ENCODE data around the gene ZNF584.
"Not testable (repeated sequence)": the region's sequence is repeated elsewhere in the genome, so short reads cannot be mapped to it uniquely, and the experiment has no call there.

ZNF584 gene

DNA sequence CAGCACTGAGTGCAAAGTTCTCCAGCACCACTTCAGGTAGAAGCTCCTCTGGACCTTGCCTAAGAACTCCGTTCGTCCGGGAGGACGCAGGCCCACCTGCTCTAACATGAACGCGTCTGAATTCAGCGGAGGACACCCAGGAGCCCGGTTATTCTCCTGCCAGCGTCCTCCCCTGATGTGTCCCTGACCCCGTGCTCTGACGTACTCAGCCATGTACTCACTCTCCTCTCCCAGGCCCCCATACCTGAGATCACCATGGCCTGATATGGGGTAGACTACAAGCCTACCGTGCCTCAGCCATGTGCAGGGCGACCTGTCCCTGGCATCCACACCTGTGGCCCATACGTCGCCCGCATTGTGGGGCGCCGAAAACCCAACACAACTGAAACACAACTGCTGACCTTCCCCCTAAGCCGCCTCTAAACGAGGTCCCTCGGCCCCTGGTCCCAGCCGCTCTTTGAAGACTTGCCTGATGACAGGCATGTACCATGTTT lies 744 bp upstream of the ZNF584 start:
- no peak for DNase-seq

DNA sequence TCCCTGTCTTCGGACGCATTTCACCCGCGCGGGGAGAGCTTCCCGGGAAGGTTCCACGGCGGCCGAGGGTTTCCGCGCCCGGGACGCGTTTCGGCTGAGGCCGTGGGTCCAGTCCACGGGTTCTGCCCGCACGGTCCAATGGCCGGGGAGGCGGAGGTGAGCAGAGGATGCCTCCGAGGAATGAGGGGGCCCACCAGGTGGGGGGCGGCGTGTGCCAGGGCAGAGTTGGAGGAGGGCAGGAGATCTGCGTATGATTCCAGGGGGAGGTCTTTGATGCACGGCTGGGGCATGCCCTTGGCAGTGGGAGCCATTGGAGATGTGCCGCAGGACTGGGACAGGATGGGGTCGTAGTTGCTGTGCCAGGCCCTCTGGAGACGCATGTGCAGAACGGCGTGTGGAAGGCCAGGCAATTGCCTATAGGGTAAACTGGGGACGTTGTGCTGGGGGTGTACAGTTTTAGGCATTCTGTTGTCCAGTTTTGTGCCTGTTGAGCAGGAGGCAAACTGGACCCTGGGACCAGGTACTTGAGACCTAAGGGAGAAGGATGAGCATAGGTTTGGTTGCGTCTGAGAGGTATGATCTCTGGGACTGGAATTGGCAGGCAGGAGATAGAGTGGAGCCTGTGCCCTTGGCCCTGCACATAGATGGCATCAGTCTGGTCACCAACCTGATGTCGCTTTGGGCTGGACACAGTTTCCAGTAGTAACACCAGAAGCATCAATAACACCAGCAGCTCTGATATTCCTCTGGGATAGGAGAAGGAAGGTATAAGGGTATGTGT lies 751 bp downstream of the ZNF584 start:
- no peak for DNase-seq

DNA sequence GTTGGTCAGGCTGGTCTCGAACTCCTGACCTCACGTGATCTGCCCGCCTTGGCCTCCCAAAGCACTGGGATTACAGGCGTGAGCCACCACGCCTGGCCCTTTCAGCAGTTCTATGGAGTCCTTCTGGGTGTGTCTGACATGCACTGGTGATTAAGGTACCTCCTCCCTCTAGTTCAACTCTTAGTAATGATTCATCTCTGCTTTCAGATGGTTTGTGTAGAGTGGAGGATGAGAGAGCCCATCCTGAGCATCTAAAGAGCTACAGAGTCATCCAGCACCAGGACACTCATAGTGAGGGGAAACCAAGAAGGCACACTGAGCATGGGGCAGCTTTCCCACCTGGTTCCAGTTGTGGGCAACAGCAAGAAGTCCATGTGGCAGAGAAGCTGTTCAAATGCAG lies 8.2 kb downstream of the ZNF584 start:
- no peak for DNase-seq

DNA sequence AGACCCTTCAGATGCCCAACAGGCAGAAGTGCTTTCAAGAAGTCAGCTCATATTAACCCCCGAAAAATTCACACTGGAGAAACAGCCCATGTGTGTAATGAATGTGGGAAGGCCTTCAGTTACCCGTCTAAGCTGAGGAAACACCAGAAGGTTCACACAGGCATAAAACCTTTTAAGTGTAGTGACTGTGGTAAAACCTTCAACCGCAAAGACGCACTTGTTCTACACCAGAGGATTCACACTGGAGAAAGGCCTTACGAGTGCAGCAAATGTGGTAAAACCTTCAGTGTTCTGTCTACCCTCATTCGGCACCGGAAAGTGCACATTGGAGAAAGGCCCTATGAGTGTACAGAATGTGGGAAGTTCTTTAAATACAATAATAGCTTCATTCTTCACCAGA lies 8.6 kb downstream of the ZNF584 start:
- no peak for DNase-seq

DNA sequence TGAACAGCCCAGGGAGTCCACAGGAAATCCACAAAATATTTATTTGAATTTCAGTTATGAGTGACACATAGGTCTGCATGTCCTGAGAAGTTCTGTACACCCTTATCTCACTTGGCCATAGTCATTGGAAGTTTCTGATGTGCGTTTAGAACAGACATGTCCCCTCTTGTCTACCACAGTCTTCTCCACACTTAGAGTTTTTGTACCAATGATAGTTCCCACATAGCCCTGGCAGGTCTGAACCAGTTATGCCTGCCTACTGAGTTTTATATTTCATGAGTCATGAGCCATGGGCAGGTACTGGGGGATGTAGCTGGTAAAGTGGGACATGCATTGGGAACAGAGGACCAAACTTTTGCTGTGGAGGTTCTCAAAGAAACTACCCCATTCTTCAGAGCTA lies 20.2 kb downstream of the ZNF584 start:
- DNase-seq, result no peak

- no peak for DNase-seq
Measured at GRCh38 chr19:58429745-58430144, 21.3 kb downstream of the ZNF584 start.

DNA sequence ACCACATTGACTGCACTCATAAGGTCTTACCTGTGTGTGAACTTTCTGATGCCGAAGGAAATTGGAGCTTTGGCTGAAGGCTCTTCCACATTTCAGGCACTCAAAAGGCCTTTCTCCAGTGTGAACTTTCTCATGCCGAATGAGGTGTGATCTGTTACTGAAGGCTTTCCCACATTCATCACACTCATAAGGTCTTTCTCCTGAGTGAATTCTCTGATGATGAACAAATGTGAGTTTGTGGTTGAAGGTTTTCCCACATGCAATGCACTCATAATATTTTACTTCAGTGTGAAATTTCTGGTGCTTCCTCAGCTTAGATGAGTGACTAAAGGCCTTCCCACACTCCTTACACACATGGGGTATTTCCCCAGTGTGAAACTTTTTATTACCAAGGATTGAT lies 25.8 kb downstream of the ZNF584 start:
- DNase-seq, result no peak

DNA sequence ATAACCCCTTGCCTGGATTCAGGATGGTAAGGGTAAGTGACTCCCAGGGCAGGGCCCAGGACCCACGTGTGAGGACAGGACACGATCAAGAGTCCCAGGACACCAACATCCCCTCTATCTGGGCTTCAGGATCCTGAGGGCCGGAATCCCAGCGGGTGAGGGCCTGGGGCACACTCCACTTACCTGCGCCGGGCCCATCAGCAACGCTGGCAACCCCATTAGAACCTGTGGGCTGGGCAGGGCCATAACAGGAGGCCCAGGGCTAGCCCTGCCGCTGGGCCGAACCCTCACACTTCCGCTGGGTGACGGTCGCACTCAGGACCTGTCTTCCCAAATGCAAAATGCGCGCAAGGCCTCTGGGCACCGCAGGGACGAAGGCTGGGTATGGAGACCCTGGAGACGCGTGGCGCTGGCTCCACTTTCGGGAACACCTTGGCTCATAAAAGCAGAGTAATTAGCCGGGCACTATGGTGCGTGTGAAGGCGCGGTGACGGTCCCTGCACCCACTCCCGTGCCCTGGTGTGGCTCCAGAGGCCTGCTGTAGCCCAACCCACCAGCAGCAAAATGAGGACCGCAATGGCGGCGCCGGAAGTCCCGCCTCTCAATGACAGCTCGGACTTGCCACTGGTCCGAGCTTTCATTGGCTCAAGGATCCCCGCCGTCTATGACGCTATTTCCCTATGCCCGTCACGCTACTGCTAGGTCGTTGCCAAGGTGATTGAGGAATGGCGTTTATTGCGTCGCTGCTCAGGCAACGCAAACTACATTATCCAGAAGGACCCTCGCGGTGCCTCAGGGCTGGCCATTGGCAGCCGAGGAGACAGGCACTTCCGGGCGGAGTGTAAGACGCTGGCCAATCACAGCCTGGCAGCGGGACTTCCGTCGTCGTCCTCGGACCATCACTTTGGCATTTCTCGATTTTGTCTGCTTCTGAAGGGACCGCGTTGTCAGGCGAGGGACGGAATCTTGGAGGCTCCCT lies 31.4 kb downstream of the ZNF584 start, which contains the start of gene ZNF132:
TSS of gene ZNF132 (minus strand) at position 578 of the 979 bp plus-strand sequence. CDS start at position 246, 332 bp downstream.
- DNase-seq, result peak; percentile 91

DNA sequence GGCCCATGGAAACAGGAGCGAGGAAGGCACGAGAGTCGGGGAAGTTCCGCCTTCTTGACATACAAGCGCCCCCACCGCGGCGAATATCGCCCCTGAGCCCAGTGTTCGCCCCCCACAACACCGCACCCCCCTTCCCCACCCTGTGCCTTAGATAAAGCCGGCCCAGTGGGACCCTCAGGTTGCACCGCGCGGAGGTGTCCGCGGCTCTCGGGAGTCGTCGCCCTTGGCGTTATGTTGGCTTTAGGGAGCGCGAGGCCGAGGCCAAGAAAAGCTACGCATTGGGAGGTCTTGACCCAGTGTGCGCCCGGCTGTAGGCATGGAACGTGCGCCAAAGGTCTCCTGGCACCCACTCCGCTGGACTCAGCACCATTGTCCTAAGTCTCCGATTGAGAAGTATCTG lies 32.1 kb downstream of the ZNF584 start:
- no peak for DNase-seq

- not testable (repeated sequence) for DNase-seq
Measured at GRCh38 chr19:58442986-58443385, 34.5 kb downstream of the ZNF584 start.

GRCh38 chr19:58448860-58449259 lies 40.4 kb downstream of the ZNF584 start:
- not testable (repeated sequence) for DNase-seq

DNA sequence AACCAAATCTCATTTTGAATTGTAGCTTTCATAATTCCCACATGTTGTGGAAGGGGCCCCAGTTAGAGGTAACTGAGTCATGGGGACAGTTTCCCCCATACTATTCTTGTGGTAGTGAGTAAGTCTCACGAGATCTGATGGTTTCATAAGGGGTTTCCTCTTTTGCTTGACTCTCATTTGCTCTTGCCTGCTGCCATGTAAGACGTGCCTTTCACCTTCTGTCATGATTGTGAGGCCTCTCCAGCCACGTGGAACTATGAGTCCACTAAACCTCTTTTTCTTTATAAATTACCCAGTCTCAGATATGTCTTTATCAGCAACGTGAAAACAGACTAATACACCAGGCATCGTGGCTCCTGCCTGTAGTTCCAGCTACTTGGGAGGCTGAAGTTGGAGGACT lies 41.5 kb downstream of the ZNF584 start:
- DNase-seq, result not testable (repeated sequence)

DNA sequence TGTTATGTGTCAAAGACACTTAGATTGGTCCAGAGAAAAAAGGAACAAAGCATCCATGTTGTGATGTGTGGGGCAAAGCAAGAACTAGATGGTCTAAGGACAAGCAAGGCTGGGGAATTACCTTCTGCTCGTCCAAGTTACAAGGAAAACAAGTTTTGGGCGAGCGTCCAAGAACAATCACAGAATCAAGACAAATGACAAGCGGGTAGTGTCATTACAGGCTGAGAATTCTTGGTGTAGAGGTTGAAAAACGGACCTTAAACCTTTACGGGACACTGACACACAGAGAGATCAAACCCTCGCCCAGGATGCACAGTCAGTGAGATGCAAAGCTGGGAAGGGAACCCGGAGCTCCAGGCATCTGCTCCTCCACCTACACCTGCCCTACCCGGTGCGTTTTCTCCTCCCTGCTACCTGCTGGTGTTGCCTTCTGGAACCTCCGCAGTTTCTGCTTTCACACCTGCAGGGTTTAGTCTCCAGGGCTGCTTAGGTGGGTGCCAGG lies 42.5 kb downstream of the ZNF584 start:
- DNase-seq, result no peak

DNA sequence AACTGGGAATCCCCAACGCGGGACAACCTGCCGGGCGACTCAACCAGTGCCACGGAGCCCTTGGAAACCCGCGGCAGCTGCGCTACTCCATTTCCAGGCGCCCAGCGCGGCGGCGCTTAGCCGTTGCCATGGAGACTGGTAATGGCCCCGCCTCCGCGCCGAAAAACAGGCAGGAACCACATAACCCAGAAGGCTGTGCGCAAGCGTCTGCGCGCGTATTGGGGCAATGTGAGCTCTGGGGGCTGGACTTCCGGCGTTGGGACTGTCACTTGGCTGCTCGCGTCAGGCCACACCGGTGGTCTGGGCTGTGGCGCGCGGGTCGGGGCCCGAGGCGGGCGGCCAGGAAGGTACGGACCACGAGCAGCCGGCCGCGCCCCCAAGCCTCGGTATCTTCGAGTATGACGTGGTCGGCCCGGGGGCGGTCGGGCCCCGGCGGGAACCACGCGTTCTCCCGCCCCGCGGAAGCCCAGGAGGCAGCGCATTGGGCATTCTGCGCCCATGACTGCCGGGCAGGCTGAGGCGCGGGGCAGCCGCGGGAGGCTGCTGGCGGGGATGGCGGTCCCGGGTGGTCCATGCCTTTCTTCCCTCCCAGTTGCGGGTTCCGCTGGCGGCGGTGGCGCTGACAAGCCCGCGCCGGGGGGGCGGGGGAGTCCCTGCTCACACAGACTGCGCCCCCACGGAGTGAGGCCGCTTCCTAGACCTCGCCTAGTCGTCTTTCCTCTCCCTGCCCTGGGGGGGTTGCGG lies 43.1 kb downstream of the ZNF584 start, which contains the start of gene ZNF324B:
TSS of gene ZNF324B (plus strand) at position 265 of the 744 bp plus-strand sequence. CDS start 2,080 bp downstream, outside the sequence.
- peak; percentile 97 for DNase-seq

DNA sequence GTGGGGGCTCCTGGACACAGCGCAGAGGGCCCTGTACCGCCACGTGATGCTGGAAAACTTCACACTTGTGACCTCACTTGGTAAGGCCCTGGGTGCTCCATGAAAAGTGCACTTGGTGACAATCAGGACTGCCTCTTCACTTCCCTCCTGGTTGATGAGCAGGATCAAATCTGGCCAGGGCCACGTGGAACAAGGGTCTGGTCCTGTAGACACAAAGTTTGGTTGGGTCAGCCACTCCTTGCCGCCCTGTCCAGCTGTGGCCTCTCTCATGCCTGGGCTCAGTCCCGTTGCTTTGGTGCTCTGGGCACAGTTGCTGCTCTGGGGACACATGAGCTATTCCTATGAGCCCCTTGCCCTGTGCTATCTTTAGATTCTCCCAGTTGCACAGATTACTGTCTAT lies 45.3 kb downstream of the ZNF584 start:
- DNase-seq, result no peak

DNA sequence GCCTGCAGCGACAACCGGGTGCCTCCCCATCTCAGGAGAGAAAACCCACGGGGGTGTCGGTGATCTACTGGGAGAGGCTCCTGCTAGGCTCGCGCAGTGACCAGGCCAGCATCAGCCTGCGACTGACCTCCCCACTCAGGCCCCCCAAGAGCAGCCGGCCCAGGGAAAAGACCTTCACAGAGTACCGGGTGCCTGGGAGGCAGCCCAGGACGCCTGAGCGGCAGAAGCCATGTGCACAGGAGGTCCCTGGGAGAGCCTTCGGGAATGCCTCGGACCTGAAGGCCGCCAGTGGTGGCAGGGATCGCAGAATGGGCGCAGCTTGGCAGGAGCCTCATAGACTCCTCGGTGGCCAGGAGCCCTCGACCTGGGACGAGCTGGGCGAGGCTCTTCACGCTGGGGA lies 46.9 kb downstream of the ZNF584 start:
- DNase-seq, result no peak

- no peak for DNase-seq
Measured at GRCh38 chr19:58456111-58456510, 47.7 kb downstream of the ZNF584 start.

GRCh38 chr19:58460039-58460438 lies 51.6 kb downstream of the ZNF584 start:
- DNase-seq, result no peak

DNA sequence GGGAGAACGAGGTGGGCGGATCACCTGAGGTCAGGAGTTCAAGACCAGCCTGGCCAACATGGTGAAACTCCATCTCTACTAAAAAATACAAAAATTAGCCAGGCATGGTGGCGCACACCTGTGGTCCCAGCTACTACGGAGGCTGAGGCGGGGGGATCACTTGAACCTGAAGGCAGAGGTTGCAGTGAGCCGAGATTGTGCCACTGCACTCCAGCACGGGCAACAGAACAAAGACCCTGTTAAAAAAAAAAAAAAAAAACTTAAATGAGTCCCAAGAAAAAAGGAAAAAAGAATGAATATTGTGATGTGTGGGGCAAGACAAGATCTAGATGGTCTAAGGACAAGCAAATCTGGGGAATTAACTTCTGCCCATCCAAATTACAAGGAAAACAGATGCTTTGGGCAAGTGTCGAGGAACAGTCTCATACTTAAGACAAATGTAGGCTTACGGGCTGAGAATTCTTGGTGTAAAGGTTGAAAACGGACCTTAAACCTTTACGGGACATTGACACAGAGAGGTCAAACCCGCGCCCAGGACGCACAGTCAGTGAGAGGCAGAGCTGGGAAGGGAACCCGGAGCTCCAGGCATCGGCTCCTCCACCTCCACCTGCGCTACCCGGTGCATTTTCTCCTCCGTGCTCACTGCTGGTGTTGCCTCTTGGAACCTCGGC lies 57.8 kb downstream of the ZNF584 start:
- DNase-seq, result no peak

- peak; percentile 98 for DNase-seq
Measured at GRCh38 chr19:58466760-58467589, 58.5 kb downstream of the ZNF584 start, which contains the start of gene ZNF324. Gene ZNF324, plus strand, starts transcription at chr19:58467080. Its CDS starts 2,106 bp downstream, at chr19:58469186.

All from stimulated activated CD4-positive, alpha-beta T cell treated with anti-CD3 and anti-CD28 coated beads, Interleukin-4, amount 100 ng/mL, for 1 hour (primary cell).